NK-92 (cell line): ENCODE measurements around the gene NEDD4L.
"Not testable (repeated sequence)": the region's sequence is repeated elsewhere in the genome, so short reads cannot be mapped to it uniquely, and the experiment has no call there.

Source experiments
- DNase-seq: peaks from one replicate; lab custom pipeline; 2025; ENCODE audit not compliant: unreplicated experiment; lab: John Stamatoyannopoulos, UW

NEDD4L gene

GRCh38 chr18:58043491-58044369, at the start of gene NEDD4L:
NEDD4L (plus strand) TSS chr18:58044226; CDS start chr18:58044661, 435 bp downstream.
- no peak for DNase-seq

GRCh38 chr18:57995331-57995730, 48.7 kb upstream of the NEDD4L start:
- no peak for DNase-seq

GRCh38 chr18:57996894-57997293, 47.1 kb upstream of the NEDD4L start:
- DNase-seq, result not testable (repeated sequence)

GRCh38 chr18:57997820-57998219, 46.2 kb upstream of the NEDD4L start:
- no peak for DNase-seq

GRCh38 chr18:57998461-57998860, 45.6 kb upstream of the NEDD4L start:
- DNase-seq, result no peak

- no peak for DNase-seq
Measured at GRCh38 chr18:58004317-58004716, 39.7 kb upstream of the NEDD4L start.

GRCh38 chr18:58005011-58005410, 39.0 kb upstream of the NEDD4L start:
- no peak for DNase-seq

- no peak for DNase-seq
Measured at GRCh38 chr18:58005885-58006523, 38.0 kb upstream of the NEDD4L start.

- no peak for DNase-seq
Measured at GRCh38 chr18:58009166-58009565, 34.9 kb upstream of the NEDD4L start.

GRCh38 chr18:58010265-58010664, 33.8 kb upstream of the NEDD4L start:
- no peak for DNase-seq

- no peak for DNase-seq
Measured at GRCh38 chr18:58012356-58012755, 31.7 kb upstream of the NEDD4L start.

GRCh38 chr18:58013241-58014211, 30.5 kb upstream of the NEDD4L start:
- DNase-seq, result no peak

GRCh38 chr18:58015065-58015780, 28.8 kb upstream of the NEDD4L start:
- DNase-seq, result no peak

GRCh38 chr18:58017267-58017666, 26.8 kb upstream of the NEDD4L start:
- no peak for DNase-seq

- DNase-seq, result no peak
Measured at GRCh38 chr18:58020567-58021107, 23.4 kb upstream of the NEDD4L start.

GRCh38 chr18:58021504-58021903, 22.5 kb upstream of the NEDD4L start:
- DNase-seq, result no peak

- no peak for DNase-seq
Measured at GRCh38 chr18:58023108-58023507, 20.9 kb upstream of the NEDD4L start.

GRCh38 chr18:58024139-58024538, 19.9 kb upstream of the NEDD4L start:
- no peak for DNase-seq

GRCh38 chr18:58025205-58025604, 18.8 kb upstream of the NEDD4L start:
- no peak for DNase-seq

GRCh38 chr18:58025733-58026132, 18.3 kb upstream of the NEDD4L start:
- no peak for DNase-seq
